ENCODE data around the gene AP2A2. TPM values are rescaled to one million over a fixed set of nuclear protein-coding genes. Genes with fewer than 3 reads are reported as not detected.

AP2A2 gene
- total RNA-seq, 1 experiment from 2014 or later: 62.0 TPM

- TF ChIP-seq EZH2 (IDR thresholded peaks at IDR 0.05; ENCODE audit: borderline replicate concordance, low read depth, low read length, poor library complexity, severe bottlenecking) (no peak), CTCF (conservative IDR thresholded peaks at IDR 0.05; ENCODE audit: low read depth, low read length) (no peak)
- ChIA-PET POLR2A (ENCODE audit: low non-redundant PET) (no interaction called here), CTCF (no interaction called here)
- no peak for DNase-seq (ENCODE audit: low spot score)
- Histone ChIP-seq H3K4me1 (ENCODE audit: insufficient read depth, low read length, poor library complexity, severe bottlenecking) (peaks cover 8% of the 10 kb centered on the region), H3K27me3 (replicated peaks; ENCODE audit: insufficient read depth, low read depth, low read length, poor library complexity) (no peaks in the 10 kb centered on the region), H3K4me3 (ENCODE audit: low read depth, low read length, poor library complexity, severe bottlenecking) (no peak overlapping the region), H3K9me3 (ENCODE audit: low read depth, low read length, poor library complexity, severe bottlenecking) (no peaks in the 10 kb centered on the region), H3K27ac (ENCODE audit: low read depth, low read length, poor library complexity, severe bottlenecking) (no peak overlapping the region), H3K36me3 (ENCODE audit: insufficient read depth, low read length, poor library complexity, severe bottlenecking) (no peaks in the 10 kb centered on the region)
- intact Hi-C loops (cut with micrococcal nuclease; ENCODE audit: unreplicated experiment): no loop called here
- BruUV-seq (replicated peaks): no TSS peak
Measured at GRCh38 chr11:914204-914603, 11.5 kb upstream of the AP2A2 start.

- H3K4me3 ChIP-seq (ENCODE audit: low read depth, low read length, poor library complexity, severe bottlenecking): no peak overlapping the region
- no peak overlapping the region for H3K27ac ChIP-seq (ENCODE audit: low read depth, low read length, poor library complexity, severe bottlenecking)
- intact Hi-C loops (cut with micrococcal nuclease; ENCODE audit: unreplicated experiment): no loop called here
- BruUV-seq (replicated peaks): no TSS peak
- TF ChIP-seq CTCF (conservative IDR thresholded peaks at IDR 0.05; ENCODE audit: low read depth, low read length) (no peak), EZH2 (IDR thresholded peaks at IDR 0.05; ENCODE audit: borderline replicate concordance, low read depth, low read length, poor library complexity, severe bottlenecking) (no peak)
- H3K36me3 ChIP-seq (ENCODE audit: insufficient read depth, low read length, poor library complexity, severe bottlenecking): no peaks in the 10 kb centered on the region
- POLR2A ChIA-PET (ENCODE audit: low non-redundant PET): no interaction called here
- no peak for DNase-seq (ENCODE audit: low spot score)
- H3K27me3 ChIP-seq (replicated peaks; ENCODE audit: insufficient read depth, low read depth, low read length, poor library complexity): no peaks in the 10 kb centered on the region
- H3K9me3 ChIP-seq (ENCODE audit: low read depth, low read length, poor library complexity, severe bottlenecking): no peaks in the 10 kb centered on the region
- CTCF ChIA-PET: interaction anchor here (0.5 kb wide), 1 partner anchor 21 kb away, joined by 11 read pairs; no protein-coding TSS in a partner anchor
- peaks cover 3% of the 10 kb centered on the region for H3K4me1 ChIP-seq (ENCODE audit: insufficient read depth, low read length, poor library complexity, severe bottlenecking)
Measured at GRCh38 chr11:914747-915501, 10.7 kb upstream of the AP2A2 start.

GRCh38 chr11:917426-917825, 8.2 kb upstream of the AP2A2 start:
- no peak overlapping the region for H3K27ac ChIP-seq (ENCODE audit: low read depth, low read length, poor library complexity, severe bottlenecking)
- H3K4me3 ChIP-seq (ENCODE audit: low read depth, low read length, poor library complexity, severe bottlenecking): no peak overlapping the region
- no TSS peak for BruUV-seq (replicated peaks)
- ChIA-PET CTCF (no interaction called here), POLR2A (ENCODE audit: low non-redundant PET) (no interaction called here)
- no peaks in the 10 kb centered on the region for H3K36me3 ChIP-seq (ENCODE audit: insufficient read depth, low read length, poor library complexity, severe bottlenecking)
- no peaks in the 10 kb centered on the region for H3K9me3 ChIP-seq (ENCODE audit: low read depth, low read length, poor library complexity, severe bottlenecking)
- no peaks in the 10 kb centered on the region for H3K27me3 ChIP-seq (replicated peaks; ENCODE audit: insufficient read depth, low read depth, low read length, poor library complexity)
- intact Hi-C loops (cut with micrococcal nuclease; ENCODE audit: unreplicated experiment): no loop called here
- no peak for DNase-seq (ENCODE audit: low spot score)
- no peaks in the 10 kb centered on the region for H3K4me1 ChIP-seq (ENCODE audit: insufficient read depth, low read length, poor library complexity, severe bottlenecking)
- TF ChIP-seq EZH2 (IDR thresholded peaks at IDR 0.05; ENCODE audit: borderline replicate concordance, low read depth, low read length, poor library complexity, severe bottlenecking): no peak
- no peak for TF ChIP-seq CTCF (conservative IDR thresholded peaks at IDR 0.05; ENCODE audit: low read depth, low read length)
